HEK293T (cell line): Measurements from ENCODE around the gene R3HDM2.

Source experiments
- CTCF ChIA-PET: fragments of 350-600 bp; formaldehyde crosslinking; extraction: SDS; loops from one replicate; lab custom pipeline; 2021; ENCODE audit warnings: antibody characterized with exemption, inconsistent platforms; lab: Yijun Ruan, JAX
- POLR2A ChIA-PET: fragments of 350-600 bp; formaldehyde crosslinking; extraction: SDS; loops from one replicate; lab custom pipeline; 2020; ENCODE audit warnings: antibody characterized with exemption, inconsistent platforms; lab: Yijun Ruan, JAX
- DNase-seq: peaks from one replicate; pipeline ENCODE4 v3.0.0; 2012; ENCODE audit warnings: mixed read lengths; ENCODE audit errors: extremely low spot score
- ARNT ChIP-seq: fragments of 450-650 bp; IDR thresholded peaks from 2 replicates; pipeline ENCODE4 v1.6.1; 2017; ENCODE audit warnings: mild to moderate bottlenecking
- BHLHE40 ChIP-seq: fragments of 450-650 bp; IDR thresholded peaks from 2 replicates; pipeline ENCODE4 v1.6.1; 2016; ENCODE audit warnings: mild to moderate bottlenecking, moderate library complexity, borderline replicate concordance
- CTBP1 ChIP-seq: fragments of 450-650 bp; IDR thresholded peaks from 2 replicates; pipeline ENCODE4 v1.6.1; 2016; ENCODE audit warnings: borderline replicate concordance
- ELF4 ChIP-seq: fragments of 450-650 bp; IDR thresholded peaks from 2 replicates; pipeline ENCODE4 v1.6.1; 2017; ENCODE audit warnings: antibody characterized with exemption
- FOXA1 ChIP-seq: fragments of 450-650 bp; IDR thresholded peaks from 2 replicates; pipeline ENCODE4 v1.6.1; 2016; ENCODE audit warnings: mild to moderate bottlenecking
- FOXK2 ChIP-seq: fragments of 450-650 bp; IDR thresholded peaks from 2 replicates; pipeline ENCODE4 v1.6.1; 2016; ENCODE audit warnings: mild to moderate bottlenecking
- FOXM1 ChIP-seq: fragments of 450-650 bp; IDR thresholded peaks from 2 replicates; pipeline ENCODE4 v1.6.1; 2017; ENCODE audit warnings: mild to moderate bottlenecking, borderline replicate concordance
- HDGF ChIP-seq: fragments of 450-650 bp; IDR thresholded peaks from 2 replicates; pipeline ENCODE4 v1.6.1; 2017; ENCODE audit warnings: antibody characterized with exemption, borderline replicate concordance
- L3MBTL2 ChIP-seq: fragments of 450-650 bp; conservative IDR thresholded peaks from 2 replicates; pipeline ENCODE4 v1.6.1; 2016; ENCODE audit warnings: mild to moderate bottlenecking
- LEF1 ChIP-seq: fragments of 450-650 bp; IDR thresholded peaks from 2 replicates; pipeline ENCODE4 v1.6.1; 2017; ENCODE audit warnings: mild to moderate bottlenecking, borderline replicate concordance
- NFRKB ChIP-seq: fragments of 450-650 bp; IDR thresholded peaks from 2 replicates; pipeline ENCODE4 v1.6.1; 2016; ENCODE audit warnings: mild to moderate bottlenecking, moderate library complexity
- PKNOX1 ChIP-seq: fragments of 450-650 bp; IDR thresholded peaks from 2 replicates; pipeline ENCODE4 v1.6.1; 2016
- SP1 ChIP-seq: fragments of 450-650 bp; IDR thresholded peaks from 2 replicates; pipeline ENCODE4 v1.6.1; 2017
- SUZ12 ChIP-seq: fragments of 450-650 bp; IDR thresholded peaks from 2 replicates; pipeline ENCODE4 v1.6.1; 2016; ENCODE audit warnings: mild to moderate bottlenecking
- TARDBP ChIP-seq: fragments of 450-650 bp; IDR thresholded peaks from 2 replicates; pipeline ENCODE4 v1.6.1; 2016
- ZNF384 ChIP-seq: fragments of 450-650 bp; IDR thresholded peaks from 2 replicates; pipeline ENCODE4 v1.6.1; 2016

The R3HDM2 gene

GRCh38 chr12:57456145-57456700 is 25.4 kb upstream of the R3HDM2 start:
- ChIA-PET CTCF (interaction anchor here (0.8 to 2.2 kb wide), 11 partner anchors 12 to 217 kb away, joined by 3 to 15 read pairs (median 4); no protein-coding TSS in a partner anchor), POLR2A (interaction anchor here (0.7 to 3.4 kb wide), 22 partner anchors 10 to 226 kb away, joined by 3 to 27 read pairs (median 6); partner anchors contain the start of genes DCTN2, DDIT3, INHBC and SHMT2)
- TF ChIP-seq L3MBTL2 (no peak), FOXK2 (no peak), BHLHE40 (no peak), ELF4 (no peak), FOXM1 (no peak), CTBP1 (no peak), ARNT (no peak)
- peak; percentile 61 for DNase-seq

- TF ChIP-seq ELF4 (no peak), SUZ12 (no peak), PKNOX1 (no peak), LEF1 (no peak), FOXM1 (no peak)
- CTCF ChIA-PET, result interaction anchor here (0.6 to 2.2 kb wide), 15 partner anchors 11 to 216 kb away, joined by 3 to 15 read pairs (median 3); no protein-coding TSS in a partner anchor
- DNase-seq, result no peak
- POLR2A ChIA-PET, result interaction anchor here (0.6 to 3.5 kb wide), 36 partner anchors 8 to 1340 kb away, joined by 3 to 27 read pairs (median 5); partner anchors contain the start of genes DCTN2, DDIT3, INHBC and MARS1
Observed at GRCh38 chr12:57455374-57456144, 24.7 kb upstream of the R3HDM2 start.

GRCh38 chr12:57454566-57455373 is 23.9 kb upstream of the R3HDM2 start, which contains the start of gene INHBE:
Gene INHBE, plus strand, starts transcription at chr12:57455307. Its CDS starts 230 bp downstream, at chr12:57455537.
- DNase-seq, result no peak
- ChIA-PET POLR2A (interaction anchor here (0.6 to 3.5 kb wide), 32 partner anchors 8 to 1339 kb away, joined by 3 to 27 read pairs (median 5); partner anchors contain the start of genes DCTN2, DDIT3, INHBC and MARS1), CTCF (interaction anchor here (0.6 to 2.2 kb wide), 10 partner anchors 10 to 212 kb away, joined by 3 to 15 read pairs (median 4); no protein-coding TSS in a partner anchor)
- TF ChIP-seq ARNT (no peak), FOXM1 (no peak), SUZ12 (no peak), LEF1 (no peak), PKNOX1 (peak; percentile 98), FOXA1 (no peak), FOXK2 (no peak)

GRCh38 chr12:57454213-57454565 is 23.3 kb upstream of the R3HDM2 start:
- CTCF ChIA-PET, result interaction anchor here (2.2 to 2.6 kb wide), 2 partner anchors 154 to 192 kb away, joined by 15 to 16 read pairs; no protein-coding TSS in a partner anchor
- POLR2A ChIA-PET, result interaction anchor here (0.6 to 3.5 kb wide), 14 partner anchors 9 to 738 kb away, joined by 3 to 27 read pairs (median 8); partner anchors contain the start of genes SHMT2 and STAC3
- DNase-seq, result no peak
- no peak for TF ChIP-seq ARNT
- TF ChIP-seq PKNOX1, result no peak
- TF ChIP-seq FOXM1, result no peak
- no peak for TF ChIP-seq HDGF
- no peak for TF ChIP-seq ZNF384
- no peak for TF ChIP-seq BHLHE40
- no peak for TF ChIP-seq FOXA1
- no peak for TF ChIP-seq SUZ12
- no peak for TF ChIP-seq L3MBTL2
- no peak for TF ChIP-seq ELF4

GRCh38 chr12:57452937-57453509 is 22.2 kb upstream of the R3HDM2 start:
- DNase-seq, result peak; percentile 77
- POLR2A ChIA-PET, result interaction anchor here (0.6 to 3.5 kb wide), 16 partner anchors 8 to 223 kb away, joined by 3 to 23 read pairs (median 5); partner anchors contain the start of genes INHBC, SHMT2 and STAC3
- TF ChIP-seq ZNF384 (no peak), LEF1 (no peak), SUZ12 (no peak), ARNT (no peak), L3MBTL2 (no peak), PKNOX1 (no peak), TARDBP (no peak), BHLHE40 (no peak), FOXM1 (no peak), FOXK2 (no peak), FOXA1 (no peak), CTBP1 (no peak), NFRKB (no peak), ELF4 (no peak), HDGF (no peak), SP1 (no peak)
- CTCF ChIA-PET, result interaction anchor here (0.7 to 2.6 kb wide), 29 partner anchors 8 to 240 kb away, joined by 3 to 34 read pairs (median 4); no protein-coding TSS in a partner anchor
